Amniotic epithelial cell (primary cell): Measurements from ENCODE around the gene REXO1.

Source experiments
- DNase-seq: peaks from one replicate; pipeline ENCODE4 v3.0.0-alpha.2; 2010; ENCODE audit warnings: low read depth

The REXO1 gene

GRCh38 chr19:1860821-1861598 lies 12.7 kb upstream of the REXO1 start:
- DNase-seq: no peak

GRCh38 chr19:1860042-1860775 lies 11.9 kb upstream of the REXO1 start:
- peak; percentile 78 for DNase-seq

GRCh38 chr19:1859331-1859781 lies 11.1 kb upstream of the REXO1 start:
- no peak for DNase-seq

GRCh38 chr19:1858412-1859081 lies 10.3 kb upstream of the REXO1 start:
- DNase-seq: no peak

GRCh38 chr19:1857648-1858326 lies 9.5 kb upstream of the REXO1 start:
- no peak for DNase-seq

- DNase-seq: peak; percentile 81
These were observed 8.7 kb upstream of the REXO1 start for GRCh38 chr19:1856698-1857603.

GRCh38 chr19:1856345-1856697 lies 8.0 kb upstream of the REXO1 start:
- no peak for DNase-seq

GRCh38 chr19:1855828-1856255 lies 7.6 kb upstream of the REXO1 start:
- DNase-seq: no peak

GRCh38 chr19:1855040-1855827 lies 7.0 kb upstream of the REXO1 start:
- DNase-seq: peak; percentile 67

- DNase-seq: no peak
These were observed 6.3 kb upstream of the REXO1 start for GRCh38 chr19:1854542-1855039.

GRCh38 chr19:1854039-1854541 lies 5.8 kb upstream of the REXO1 start:
- no peak for DNase-seq

GRCh38 chr19:1853295-1854038 lies 5.2 kb upstream of the REXO1 start:
- peak; percentile 63 for DNase-seq

GRCh38 chr19:1852581-1853128 lies 4.4 kb upstream of the REXO1 start:
- no peak for DNase-seq

- DNase-seq: no peak
These were observed 3.6 kb upstream of the REXO1 start for GRCh38 chr19:1851654-1852580.

- no peak for DNase-seq
These were observed 2.7 kb upstream of the REXO1 start for GRCh38 chr19:1850809-1851653.

GRCh38 chr19:1849886-1850398 lies 1.7 kb upstream of the REXO1 start:
- DNase-seq: no peak

- no peak for DNase-seq
These were observed 820 bp upstream of the REXO1 start for GRCh38 chr19:1849132-1849474.
